ENCODE measurements around the gene CLOCK. TPM values are rescaled to one million over a fixed set of nuclear protein-coding genes. Genes with fewer than 3 reads are reported as not detected.

Gene CLOCK
- total RNA-seq, 2 experiments from 2014 or later = 1.9 to 9.0 TPM

Small RNAs within 50 kb of the gene (small RNA-seq; reads per million reads assigned to genes)
- not detected for gene RF00019

Other genes with a start within 250 kb of the CLOCK start
- gene SRD5A3, start 200.7 kb downstream of the CLOCK start, total RNA-seq (2014; rRNA removed; shearing (Covaris generic)) = 3.9 and 5.9 TPM in 2 replicates
- gene SRD5A3, start 200.7 kb downstream of the CLOCK start, total RNA-seq (2022) = 11.4 and 15.3 TPM in 2 replicates
- 67.1 and 70.8 TPM in 2 replicates for gene TMEM165, start 151.0 kb downstream of the CLOCK start, total RNA-seq (2014; rRNA removed; shearing (Covaris generic))
- 86.1 and 94.0 TPM in 2 replicates for gene TMEM165, start 151.0 kb downstream of the CLOCK start, total RNA-seq (2022)
- not detected in 2 replicates for gene PDCL2, start 45.3 kb upstream of the CLOCK start, total RNA-seq (2014; rRNA removed; shearing (Covaris generic))
- gene PDCL2, start 45.3 kb upstream of the CLOCK start, total RNA-seq (2022) = not detected in 2 replicates
- not detected in 2 replicates for gene NMU, start 89.4 kb upstream of the CLOCK start, total RNA-seq (2014; rRNA removed; shearing (Covaris generic))
- not detected in 2 replicates for gene NMU, start 89.4 kb upstream of the CLOCK start, total RNA-seq (2022)

Measured in OCI-LY7 (cell line).